Breast epithelium (tissue), 4 donors: Measurements from ENCODE around the gene OR52M1. TPM values are rescaled to one million over a fixed set of nuclear protein-coding genes. Genes with fewer than 3 reads are reported as not detected.

Source experiments
- DNase-seq, 2 donors: peaks; one replicate each; pipeline ENCODE4 v3.0.0-alpha.2; 2019; ENCODE audit warnings: low spot score in 2 of 2
- H3K27ac ChIP-seq, 2 donors: fragments of 200-600 bp; sonication (generic) in 1 of 2; one replicate each; pipeline ENCODE4 v1.5.1; 2016 to 2019; ENCODE audit warnings: mild to moderate bottlenecking in 1 of 2
- H3K27me3 ChIP-seq, 2 donors: fragments of 200-600 bp; sonication (generic) in 1 of 2; one replicate each; pipeline versions ENCODE4 v1.5.1 to v1.6.0; 2017 to 2019; ENCODE audit warnings: control low read depth in 1 of 2, mild to moderate bottlenecking in 1 of 2
- H3K36me3 ChIP-seq: fragments of 200-600 bp; one replicate; pipeline ENCODE4 v1.5.1; 2019
- H3K4me1 ChIP-seq, 2 donors: fragments of 200-600 bp; sonication (generic); one replicate each; pipeline ENCODE4 v1.5.1; 2016 to 2019; ENCODE audit warnings: control low read depth in 1 of 2
- H3K4me3 ChIP-seq, 3 donors: fragments of 200-600 bp; sonication (generic); 1 replicate in 2 of 3; 2 replicates in 1 of 3; pipeline ENCODE4 v1.5.1; 2016 to 2019; ENCODE audit warnings: mild to moderate bottlenecking in 3 of 3, moderate library complexity in 2 of 3
- H3K9me3 ChIP-seq, 2 donors: fragments of 200-600 bp; sonication (generic) in 1 of 2; one replicate each; pipeline ENCODE4 v1.5.1; 2016 to 2019; ENCODE audit warnings: control low read depth in 1 of 2
- POLR2A ChIP-seq: fragments of 450-650 bp; IDR thresholded peaks from one replicate; pipeline ENCODE4 v1.6.1; 2016; ENCODE audit warnings: antibody characterized with exemption, mild to moderate bottlenecking, moderate library complexity
- POLR2AphosphoS5 ChIP-seq, 3 donors: sonication (generic); formaldehyde crosslinking; IDR thresholded peaks; one replicate each; pipeline ENCODE4 v1.6.1; 2017; ENCODE audit warnings: antibody characterized with exemption in 3 of 3
- intact Hi-C: fragments of 100-400 bp; cut with DNase I; formaldehyde crosslinking; loops from one replicate; pipeline ENCODE4 v1.15.1; 2023; ENCODE audit warnings: low total_unique reads
- total RNA-seq, 3 donors: library from RNA; depleted of rRNA; stranded (reverse); fragments of >200 nt; gene quantifications; one replicate each; pipeline ENCODE4 v1.1.0, GENCODE V29; 2016
- TF ChIP-seq, protein P1 (sequence below), 3 donors: fragments of 450-650 bp; IDR thresholded peaks; one replicate each; pipeline ENCODE4 v1.5.1; 2016 to 2017; ENCODE audit warnings: antibody characterized with exemption in 3 of 3, mild to moderate bottlenecking in 3 of 3, moderate library complexity in 3 of 3

Gene OR52M1
- total RNA-seq, 3 donors from 2014 or later = not detected

DNA sequence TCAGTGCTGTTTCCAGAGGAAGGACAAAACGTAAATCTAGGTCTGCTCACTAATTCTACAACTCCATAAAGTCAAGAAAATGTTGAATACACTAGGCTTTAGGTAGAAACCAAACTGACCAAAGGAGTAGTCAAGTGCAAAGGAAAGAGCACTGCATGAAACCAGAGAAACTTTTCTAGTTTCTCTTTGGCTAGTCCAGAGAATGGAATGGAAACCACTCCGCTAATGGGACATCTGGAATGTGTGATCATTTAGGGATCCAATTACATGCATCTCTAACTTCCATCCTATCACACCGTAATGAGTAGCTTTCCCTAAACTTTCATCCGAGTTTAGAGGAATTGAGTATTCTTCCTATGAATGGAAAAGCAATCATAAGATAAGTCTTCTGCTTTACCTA, 2.4 kb downstream of the OR52M1 start:
- Histone ChIP-seq H3K36me3 (no peaks in the 10 kb centered on the region), H3K27ac (no peak overlapping the region), H3K4me3 (no peak overlapping the region), H3K27me3 (no peaks in the 10 kb centered on the region), H3K4me1 (no peaks in the 10 kb centered on the region), H3K9me3 (peaks cover 12 to 17% of the 10 kb centered on the region in 2 donors)
- no peak for TF ChIP-seq POLR2A
- TF ChIP-seq, protein P1, sequence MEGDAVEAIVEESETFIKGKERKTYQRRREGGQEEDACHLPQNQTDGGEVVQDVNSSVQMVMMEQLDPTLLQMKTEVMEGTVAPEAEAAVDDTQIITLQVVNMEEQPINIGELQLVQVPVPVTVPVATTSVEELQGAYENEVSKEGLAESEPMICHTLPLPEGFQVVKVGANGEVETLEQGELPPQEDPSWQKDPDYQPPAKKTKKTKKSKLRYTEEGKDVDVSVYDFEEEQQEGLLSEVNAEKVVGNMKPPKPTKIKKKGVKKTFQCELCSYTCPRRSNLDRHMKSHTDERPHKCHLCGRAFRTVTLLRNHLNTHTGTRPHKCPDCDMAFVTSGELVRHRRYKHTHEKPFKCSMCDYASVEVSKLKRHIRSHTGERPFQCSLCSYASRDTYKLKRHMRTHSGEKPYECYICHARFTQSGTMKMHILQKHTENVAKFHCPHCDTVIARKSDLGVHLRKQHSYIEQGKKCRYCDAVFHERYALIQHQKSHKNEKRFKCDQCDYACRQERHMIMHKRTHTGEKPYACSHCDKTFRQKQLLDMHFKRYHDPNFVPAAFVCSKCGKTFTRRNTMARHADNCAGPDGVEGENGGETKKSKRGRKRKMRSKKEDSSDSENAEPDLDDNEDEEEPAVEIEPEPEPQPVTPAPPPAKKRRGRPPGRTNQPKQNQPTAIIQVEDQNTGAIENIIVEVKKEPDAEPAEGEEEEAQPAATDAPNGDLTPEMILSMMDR (IDR thresholded peaks at IDR 0.05) = no peak
- TF ChIP-seq POLR2AphosphoS5 (IDR thresholded peaks at IDR 0.05) = no peak
- intact Hi-C loops = no loop called here
- no peak for DNase-seq

DNA sequence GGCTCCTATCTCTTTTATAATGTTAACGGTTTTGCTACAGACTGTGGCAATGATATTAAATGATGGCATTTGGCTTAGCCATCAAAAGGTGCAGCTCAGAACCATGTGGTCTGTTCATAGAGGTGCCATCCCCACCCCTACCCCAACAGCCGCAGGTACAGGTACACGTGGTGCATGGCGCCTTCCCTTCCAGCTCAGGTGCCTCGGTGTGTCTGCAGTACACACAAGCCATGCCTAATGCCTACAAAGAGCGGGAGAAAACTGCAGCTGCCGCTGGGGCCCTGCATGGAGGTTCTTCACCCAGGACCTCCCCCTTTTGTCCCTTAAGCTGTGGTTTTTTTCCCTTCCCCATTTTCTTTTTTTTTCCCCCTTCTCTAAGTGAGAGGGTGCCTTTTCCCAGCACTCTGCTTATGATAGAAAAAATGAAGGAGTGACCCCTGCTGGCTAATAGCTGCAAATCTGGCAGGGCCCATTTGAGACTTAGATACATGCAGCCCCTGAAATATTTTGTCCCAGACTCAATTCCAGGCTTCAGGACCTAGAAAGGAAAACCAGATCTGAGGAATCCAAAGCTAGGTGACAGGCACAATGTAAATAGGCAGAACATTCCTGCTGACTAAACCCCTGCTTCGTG, 6.5 kb downstream of the OR52M1 start:
- H3K4me3 ChIP-seq = no peak overlapping the region
- intact Hi-C loops = no loop called here
- H3K9me3 ChIP-seq = peaks cover 12 to 21% of the 10 kb centered on the region in 2 donors

DNA sequence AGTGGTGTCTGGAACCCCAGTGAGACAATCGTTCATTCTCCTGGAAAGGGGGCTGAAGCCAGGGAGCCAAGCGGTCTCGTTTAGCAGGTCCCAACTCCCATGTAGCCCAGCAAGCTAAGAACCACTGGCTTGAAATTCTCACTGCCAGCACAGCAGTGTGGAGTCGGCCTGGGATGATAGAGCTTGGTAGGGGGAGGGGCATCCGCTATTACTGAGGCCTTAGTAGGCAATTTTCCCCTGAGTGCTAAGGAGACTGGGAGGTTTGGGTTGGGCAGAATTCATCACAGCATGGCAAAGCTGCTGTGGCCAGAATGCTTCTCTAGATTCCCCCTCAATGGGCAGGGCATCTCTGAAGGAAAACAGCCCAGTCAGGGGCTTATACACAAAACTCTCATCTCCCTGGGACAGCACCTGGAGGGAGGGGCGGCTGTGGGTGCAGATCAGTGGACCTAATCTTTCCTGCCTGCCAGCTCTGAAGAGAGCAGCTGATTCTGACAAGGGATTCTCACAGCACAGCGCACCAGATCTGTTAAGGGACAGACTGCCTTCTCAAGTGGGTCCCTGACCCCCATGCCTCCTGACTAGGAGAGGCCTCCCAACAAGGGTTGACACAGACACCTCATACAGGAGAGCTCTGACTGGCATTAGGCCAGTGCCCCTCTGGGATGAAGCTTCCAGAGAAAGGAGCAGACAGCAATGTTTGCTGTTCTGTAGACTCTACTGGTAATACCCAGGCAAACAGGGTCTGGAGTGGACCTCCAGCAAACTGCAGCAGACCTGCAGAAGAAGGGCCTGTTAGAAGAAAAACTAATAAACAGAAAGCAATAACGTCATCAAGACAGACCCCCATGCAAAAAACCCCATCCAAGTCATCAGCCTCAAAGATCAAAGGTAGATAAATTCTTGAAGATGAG, 14.8 kb downstream of the OR52M1 start:
- Histone ChIP-seq H3K27me3 (no peaks in the 10 kb centered on the region), H3K27ac (no peak overlapping the region), H3K9me3 (peaks cover 0 to 8% of the 10 kb centered on the region in 2 donors), H3K4me3 (no peak overlapping the region), H3K4me1 (no peaks in the 10 kb centered on the region), H3K36me3 (no peaks in the 10 kb centered on the region)
- intact Hi-C loops = no loop called here
- no peak for DNase-seq
- TF ChIP-seq POLR2AphosphoS5 (IDR thresholded peaks at IDR 0.05) (no peak), POLR2A (no peak)
- TF ChIP-seq, protein P1 (IDR thresholded peaks at IDR 0.05) = no peak

More for the DNA sequence above, 6.5 kb downstream of the OR52M1 start:
- TF ChIP-seq POLR2AphosphoS5 (IDR thresholded peaks at IDR 0.05) (no peak), POLR2A (no peak)
- TF ChIP-seq, protein P1 (IDR thresholded peaks at IDR 0.05) = no peak
- Histone ChIP-seq H3K4me1 (no peaks in the 10 kb centered on the region), H3K27ac (no peak overlapping the region), H3K36me3 (no peaks in the 10 kb centered on the region), H3K27me3 (no peaks in the 10 kb centered on the region)
- no peak for DNase-seq

DNA sequence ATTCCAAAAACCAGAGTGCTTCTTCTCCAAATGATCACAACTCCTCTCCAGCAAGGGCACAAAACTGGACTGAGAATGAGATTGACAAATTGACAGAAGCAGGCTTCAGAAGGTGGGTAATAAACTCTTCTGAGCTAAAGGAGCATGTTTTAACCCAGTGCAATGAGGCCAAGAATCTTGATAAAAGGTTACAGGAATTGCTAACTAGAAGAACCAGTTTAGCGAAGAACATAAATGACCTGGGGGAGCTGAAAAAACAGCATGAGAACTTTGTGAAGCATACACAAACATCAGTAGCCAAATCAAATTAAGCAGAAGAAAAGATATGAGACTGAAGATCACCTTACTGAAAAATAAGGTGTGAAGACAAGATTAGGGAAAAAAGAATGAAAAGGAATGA, 15.5 kb downstream of the OR52M1 start:
- no peaks in the 10 kb centered on the region for H3K4me1 ChIP-seq
- TF ChIP-seq POLR2A (no peak), POLR2AphosphoS5 (IDR thresholded peaks at IDR 0.05) (no peak)
- TF ChIP-seq, protein P1 (IDR thresholded peaks at IDR 0.05) = no peak
- no peaks in the 10 kb centered on the region for H3K36me3 ChIP-seq
- no peak overlapping the region for H3K27ac ChIP-seq
- intact Hi-C loops = no loop called here
- no peak overlapping the region for H3K4me3 ChIP-seq
- no peaks in the 10 kb centered on the region for H3K27me3 ChIP-seq
- no peak for DNase-seq
- H3K9me3 ChIP-seq = peaks cover 0 to 8% of the 10 kb centered on the region in 2 donors

DNA sequence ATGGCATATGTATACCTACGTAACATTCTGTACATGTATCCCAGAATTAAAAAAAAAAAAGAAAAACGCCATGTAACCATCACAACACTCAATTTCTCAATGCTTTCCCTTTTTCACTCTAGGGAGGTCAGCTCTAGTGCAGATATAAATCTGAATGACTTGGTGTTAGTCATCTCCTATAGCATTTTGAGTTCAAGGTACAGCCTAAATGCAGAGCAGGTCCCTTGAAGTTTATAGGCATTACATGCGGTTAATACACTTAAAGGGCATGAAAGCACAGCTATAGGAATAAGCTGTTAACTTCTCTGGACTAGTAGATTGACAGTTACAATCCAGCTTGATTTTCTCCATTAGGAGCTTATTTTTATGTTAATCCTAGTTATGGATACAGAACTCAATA, 20.4 kb downstream of the OR52M1 start:
- no peaks in the 10 kb centered on the region for H3K4me1 ChIP-seq
- no peak overlapping the region for H3K4me3 ChIP-seq
- TF ChIP-seq, protein P1 (IDR thresholded peaks at IDR 0.05) = no peak
- TF ChIP-seq POLR2AphosphoS5 (IDR thresholded peaks at IDR 0.05) = no peak
- intact Hi-C loops = no loop called here
- H3K27ac ChIP-seq = no peak overlapping the region
- peaks cover 0 to 8% of the 10 kb centered on the region in 2 donors for H3K9me3 ChIP-seq
- DNase-seq = no peak
- no peaks in the 10 kb centered on the region for H3K36me3 ChIP-seq
- no peaks in the 10 kb centered on the region for H3K27me3 ChIP-seq
